ENCODE data around the gene PABPN1.

- TF ChIP-seq CTCF (IDR thresholded peaks at IDR 0.05): no peak
- TF ChIP-seq POLR2A (IDR thresholded peaks at IDR 0.05): no peak
Observed at GRCh38 chr14:23307146-23307530, 14.1 kb upstream of the PABPN1 start.

Data from uterus (tissue), 2 donors.